Loucy (cell line): ENCODE data around the gene MT1A.

Source experiments
- EZH2phosphoT487 ChIP-seq: fragments of 200-600 bp; IDR thresholded peaks from 2 replicates; pipeline ENCODE4 v1.6.1; 2018; ENCODE audit warnings: antibody characterized with exemption, mild to moderate bottlenecking, moderate library complexity, borderline replicate concordance
- TF ChIP-seq, protein P1 (sequence below): fragments of 200-600 bp; sonication (generic); conservative IDR thresholded peaks from 2 replicates; pipeline ENCODE4 v1.5.1; 2014; ENCODE audit warnings: mild to moderate bottlenecking, antibody characterized with exemption, low read length

DNA sequence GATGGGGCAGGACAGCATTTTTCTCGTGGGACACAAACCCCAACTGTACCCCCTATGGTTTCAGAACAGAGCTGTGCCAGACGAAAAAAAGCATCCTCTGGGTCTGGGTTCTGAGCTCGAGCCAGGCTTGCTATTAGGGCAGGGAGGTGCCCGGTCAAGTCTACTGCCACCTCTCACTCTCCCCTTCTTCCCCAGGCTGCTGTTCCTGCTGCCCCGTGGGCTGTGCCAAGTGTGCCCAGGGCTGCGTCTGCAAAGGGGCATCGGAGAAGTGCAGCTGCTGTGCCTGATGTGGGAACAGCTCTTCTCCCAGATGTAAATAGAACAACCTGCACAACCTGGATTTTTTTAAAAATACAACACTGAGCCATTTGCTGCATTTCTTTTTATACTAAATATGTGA lies 11.8 kb upstream of the MT1A start:
- TF ChIP-seq, protein P1, sequence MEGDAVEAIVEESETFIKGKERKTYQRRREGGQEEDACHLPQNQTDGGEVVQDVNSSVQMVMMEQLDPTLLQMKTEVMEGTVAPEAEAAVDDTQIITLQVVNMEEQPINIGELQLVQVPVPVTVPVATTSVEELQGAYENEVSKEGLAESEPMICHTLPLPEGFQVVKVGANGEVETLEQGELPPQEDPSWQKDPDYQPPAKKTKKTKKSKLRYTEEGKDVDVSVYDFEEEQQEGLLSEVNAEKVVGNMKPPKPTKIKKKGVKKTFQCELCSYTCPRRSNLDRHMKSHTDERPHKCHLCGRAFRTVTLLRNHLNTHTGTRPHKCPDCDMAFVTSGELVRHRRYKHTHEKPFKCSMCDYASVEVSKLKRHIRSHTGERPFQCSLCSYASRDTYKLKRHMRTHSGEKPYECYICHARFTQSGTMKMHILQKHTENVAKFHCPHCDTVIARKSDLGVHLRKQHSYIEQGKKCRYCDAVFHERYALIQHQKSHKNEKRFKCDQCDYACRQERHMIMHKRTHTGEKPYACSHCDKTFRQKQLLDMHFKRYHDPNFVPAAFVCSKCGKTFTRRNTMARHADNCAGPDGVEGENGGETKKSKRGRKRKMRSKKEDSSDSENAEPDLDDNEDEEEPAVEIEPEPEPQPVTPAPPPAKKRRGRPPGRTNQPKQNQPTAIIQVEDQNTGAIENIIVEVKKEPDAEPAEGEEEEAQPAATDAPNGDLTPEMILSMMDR, result no peak
- no peak for TF ChIP-seq EZH2phosphoT487
